Neural cell (in vitro differentiated cells): ENCODE measurements around the gene CASZ1. TPM values are rescaled to one million over a fixed set of nuclear protein-coding genes. Genes with fewer than 3 reads are reported as not detected.

Experiments
- H2AFZ ChIP-seq: fragments of 200-600, 300-800 bp; sonication (generic), shearing (Covaris generic); 2 replicates; pipeline ENCODE4 v1.6.0; 2014; ENCODE audit warnings: low read depth, mild to moderate bottlenecking, antibody characterized with exemption, low read length, moderate library complexity
- H3F3A ChIP-seq: fragments of 200-600 bp; shearing (Covaris generic); 2 replicates; pipeline ENCODE4 v1.6.1; 2016; ENCODE audit warnings: mild to moderate bottlenecking, moderate library complexity, mixed read lengths, antibody characterized with exemption, low read length; ENCODE audit not compliant: insufficient read depth, poor library complexity, severe bottlenecking
- H3K27ac ChIP-seq: fragments of 200-600, 300-800 bp; sonication (generic), shearing (Covaris generic); 2 replicates; pipeline ENCODE4 v1.5.1; 2014; ENCODE audit warnings: mild to moderate bottlenecking, low read length, moderate library complexity
- H3K27me3 ChIP-seq: fragments of 300-800, 200-600 bp; sonication (generic), shearing (Covaris generic); 2 replicates; pipeline ENCODE4 v1.6.0; 2014; ENCODE audit warnings: mild to moderate bottlenecking, low read depth, low read length, moderate library complexity; ENCODE audit not compliant: insufficient read depth
- H3K36me3 ChIP-seq: fragments of 300-800, 200-600 bp; sonication (generic), shearing (Covaris generic); 2 replicates; pipeline ENCODE4 v1.5.1; 2014; ENCODE audit warnings: mild to moderate bottlenecking, antibody characterized with exemption, low read length, moderate library complexity; ENCODE audit not compliant: insufficient read depth
- H3K4me2 ChIP-seq: fragments of 300-800, 200-600 bp; sonication (generic), shearing (Covaris generic); 2 replicates; pipeline ENCODE4 v1.6.0; 2014; ENCODE audit warnings: mild to moderate bottlenecking, low read length
- H3K4me3 ChIP-seq: fragments of 300-800, 200-600 bp; sonication (generic), shearing (Covaris generic); 2 replicates; pipeline ENCODE4 v1.5.1; 2014; ENCODE audit warnings: mild to moderate bottlenecking, low read length, moderate library complexity
- H3K79me2 ChIP-seq: fragments of 200-600 bp; shearing (Covaris generic); replicated peaks from 2 replicates; pipeline ENCODE4 v1.6.0; 2014; ENCODE audit warnings: mild to moderate bottlenecking, low read length, moderate library complexity; ENCODE audit not compliant: insufficient read depth
- H3K9ac ChIP-seq: fragments of 300-800, 200-600 bp; sonication (generic), shearing (Covaris generic); 2 replicates; pipeline ENCODE4 v1.6.1; 2016; ENCODE audit warnings: mild to moderate bottlenecking, low read length, mixed read lengths
- H3K9me2 ChIP-seq: fragments of 200-600 bp; shearing (Covaris generic); 2 replicates; pipeline ENCODE4 v1.6.1; 2016; ENCODE audit warnings: mild to moderate bottlenecking, low read length, mixed read lengths; ENCODE audit not compliant: insufficient read depth
- H3K9me3 ChIP-seq: fragments of 200-600, 300-800 bp; sonication (generic), shearing (Covaris generic); 2 replicates; pipeline ENCODE4 v1.6.1; 2016; ENCODE audit warnings: mild to moderate bottlenecking, mixed run types, low read length, moderate library complexity, mixed read lengths
- H4K20me1 ChIP-seq: fragments of 200-600 bp; shearing (Covaris generic); 2 replicates; pipeline ENCODE4 v1.6.1; 2016; ENCODE audit warnings: mild to moderate bottlenecking, mixed run types; ENCODE audit not compliant: insufficient read depth
- EP300 ChIP-seq: fragments of 450-650 bp; conservative IDR thresholded peaks from 2 replicates; pipeline ENCODE4 v1.6.1; 2014; ENCODE audit warnings: antibody characterized with exemption, mild to moderate bottlenecking, moderate library complexity; ENCODE audit not compliant: poor library complexity, severe bottlenecking
- EZH2 ChIP-seq: fragments of 200-600, 300-800 bp; shearing (Covaris generic), sonication (generic); IDR thresholded peaks from 2 replicates; pipeline ENCODE4 v1.6.1; 2014; ENCODE audit warnings: antibody characterized with exemption, low read length, borderline replicate concordance, mild to moderate bottlenecking; ENCODE audit not compliant: insufficient read depth, poor library complexity, severe bottlenecking
- MXI1 ChIP-seq: fragments of 450-650 bp; conservative IDR thresholded peaks from 2 replicates; pipeline ENCODE4 v1.6.1; 2014; ENCODE audit warnings: antibody characterized with exemption, mild to moderate bottlenecking; ENCODE audit not compliant: poor library complexity, severe bottlenecking
- POLR2AphosphoS5 ChIP-seq: IDR thresholded peaks from 2 replicates; pipeline ENCODE4 v1.6.1; 2012
- RAD21 ChIP-seq: fragments of 450-650 bp; conservative IDR thresholded peaks from 2 replicates; pipeline ENCODE4 v1.6.1; 2014; ENCODE audit warnings: antibody characterized with exemption, mild to moderate bottlenecking, moderate library complexity
- REST ChIP-seq: IDR thresholded peaks from 2 replicates; pipeline ENCODE4 v1.6.1; 2012; ENCODE audit warnings: borderline replicate concordance
- SMC3 ChIP-seq: fragments of 450-650 bp; conservative IDR thresholded peaks from 2 replicates; pipeline ENCODE4 v1.6.1; 2014; ENCODE audit warnings: antibody characterized with exemption, mild to moderate bottlenecking, moderate library complexity; ENCODE audit not compliant: poor library complexity
- TAF1 ChIP-seq: IDR thresholded peaks from 2 replicates; pipeline ENCODE4 v1.6.1; 2012; ENCODE audit warnings: low read depth
- polyA plus RNA-seq: library from polyadenylated mRNA; depleted of rRNA; stranded (reverse); fragments of >200 nt; gene quantifications from 2 replicates; pipeline ENCODE4 v1.2.3, GENCODE V29; 2014
- TF ChIP-seq, protein P1 (sequence below): fragments of 450-650 bp; IDR thresholded peaks from 2 replicates; pipeline ENCODE4 v1.5.1; 2014; ENCODE audit warnings: antibody characterized with exemption, mild to moderate bottlenecking, moderate library complexity; ENCODE audit not compliant: poor library complexity, severe bottlenecking

Gene CASZ1
- polyA plus RNA-seq, 1 donor from 2014 or later: 0.27 TPM

DNA sequence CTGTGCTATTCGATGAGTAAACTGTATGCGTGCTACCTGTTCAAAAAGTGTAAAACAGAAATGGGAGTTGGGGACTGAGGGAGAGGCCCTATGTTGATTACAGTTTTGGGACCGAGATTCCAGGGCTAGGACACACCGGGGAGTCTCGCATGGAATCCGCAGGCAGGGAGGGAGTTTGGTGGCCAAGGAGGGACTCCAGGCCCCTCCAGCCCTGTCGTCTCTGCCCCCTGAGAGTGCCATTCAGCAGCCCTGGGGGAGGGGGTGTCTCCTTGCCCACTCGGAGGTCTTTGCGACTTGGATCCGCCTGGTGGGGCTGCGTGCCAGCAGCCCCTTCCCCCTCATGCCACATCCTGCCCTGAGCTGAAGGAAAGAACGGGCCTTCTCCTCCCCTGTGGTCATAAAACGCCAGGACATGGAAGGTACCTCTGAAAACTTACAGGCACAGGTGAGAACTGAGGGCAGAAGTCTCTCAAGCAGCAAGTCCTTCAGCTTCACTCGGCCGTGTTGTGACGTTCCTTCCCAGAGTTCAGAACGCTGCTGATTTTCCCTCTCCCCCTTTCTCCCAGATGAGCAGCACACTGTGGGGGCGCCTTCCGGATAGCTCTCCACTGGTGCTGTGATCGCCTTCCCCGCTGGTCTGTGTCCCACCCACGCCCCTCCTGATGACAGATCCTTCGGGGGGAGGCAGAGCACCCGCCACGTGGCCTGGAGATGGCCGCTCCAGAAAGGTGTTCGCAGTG, 180.3 kb downstream of the CASZ1 start:
- H3K9ac ChIP-seq: no peak overlapping the region
- no peak overlapping the region for H3K27ac ChIP-seq
- H3K4me3 ChIP-seq: no peak overlapping the region
- H3K9me3 ChIP-seq: no peaks in the 10 kb centered on the region
- no peak for TF ChIP-seq SMC3
- no peak for TF ChIP-seq TAF1
- TF ChIP-seq, protein P1, sequence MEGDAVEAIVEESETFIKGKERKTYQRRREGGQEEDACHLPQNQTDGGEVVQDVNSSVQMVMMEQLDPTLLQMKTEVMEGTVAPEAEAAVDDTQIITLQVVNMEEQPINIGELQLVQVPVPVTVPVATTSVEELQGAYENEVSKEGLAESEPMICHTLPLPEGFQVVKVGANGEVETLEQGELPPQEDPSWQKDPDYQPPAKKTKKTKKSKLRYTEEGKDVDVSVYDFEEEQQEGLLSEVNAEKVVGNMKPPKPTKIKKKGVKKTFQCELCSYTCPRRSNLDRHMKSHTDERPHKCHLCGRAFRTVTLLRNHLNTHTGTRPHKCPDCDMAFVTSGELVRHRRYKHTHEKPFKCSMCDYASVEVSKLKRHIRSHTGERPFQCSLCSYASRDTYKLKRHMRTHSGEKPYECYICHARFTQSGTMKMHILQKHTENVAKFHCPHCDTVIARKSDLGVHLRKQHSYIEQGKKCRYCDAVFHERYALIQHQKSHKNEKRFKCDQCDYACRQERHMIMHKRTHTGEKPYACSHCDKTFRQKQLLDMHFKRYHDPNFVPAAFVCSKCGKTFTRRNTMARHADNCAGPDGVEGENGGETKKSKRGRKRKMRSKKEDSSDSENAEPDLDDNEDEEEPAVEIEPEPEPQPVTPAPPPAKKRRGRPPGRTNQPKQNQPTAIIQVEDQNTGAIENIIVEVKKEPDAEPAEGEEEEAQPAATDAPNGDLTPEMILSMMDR: no peak
- TF ChIP-seq EZH2: no peak
- no peak for TF ChIP-seq REST
- no peak for TF ChIP-seq MXI1
- no peak for TF ChIP-seq EP300
- no peak for TF ChIP-seq POLR2AphosphoS5
- no peak for TF ChIP-seq RAD21
- H3K4me2 ChIP-seq: no peak overlapping the region
- H3K9me2 ChIP-seq: no peaks in the 10 kb centered on the region
- H3K79me2 ChIP-seq: no peaks in the 10 kb centered on the region
- no peaks in the 10 kb centered on the region for H3K27me3 ChIP-seq
- H2AFZ ChIP-seq: no peak overlapping the region
- H4K20me1 ChIP-seq: no peaks in the 10 kb centered on the region
- no peaks in the 10 kb centered on the region for H3F3A ChIP-seq
- no peaks in the 10 kb centered on the region for H3K36me3 ChIP-seq

DNA sequence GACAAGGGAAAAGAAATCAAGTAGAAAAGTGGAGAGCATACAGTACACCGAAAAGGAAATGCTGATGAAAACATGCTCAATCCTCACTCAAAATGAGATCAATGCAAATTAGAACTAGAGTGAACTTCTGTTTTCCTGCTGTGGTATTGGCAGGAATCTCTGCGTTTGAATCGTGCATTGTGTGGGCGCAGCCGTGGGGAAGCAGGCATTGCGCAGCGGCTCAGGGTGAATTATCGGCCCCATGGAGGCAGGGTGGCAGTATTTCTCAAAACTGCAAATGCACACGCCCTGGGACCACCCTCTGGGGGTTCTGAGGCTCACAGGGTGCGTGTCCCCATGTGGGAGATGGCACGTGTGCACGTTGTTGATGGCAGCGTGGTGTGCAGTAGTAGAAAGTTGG, 181.1 kb downstream of the CASZ1 start:
- no peaks in the 10 kb centered on the region for H3K27me3 ChIP-seq
- H3K27ac ChIP-seq: no peak overlapping the region
- no peak overlapping the region for H2AFZ ChIP-seq
- H3F3A ChIP-seq: no peaks in the 10 kb centered on the region
- no peaks in the 10 kb centered on the region for H3K36me3 ChIP-seq
- H3K4me2 ChIP-seq: no peak overlapping the region
- no peak overlapping the region for H3K9ac ChIP-seq
- H4K20me1 ChIP-seq: no peaks in the 10 kb centered on the region
- no peaks in the 10 kb centered on the region for H3K9me2 ChIP-seq
- H3K79me2 ChIP-seq: no peaks in the 10 kb centered on the region
- H3K9me3 ChIP-seq: no peaks in the 10 kb centered on the region
- no peak overlapping the region for H3K4me3 ChIP-seq
- TF ChIP-seq EZH2 (no peak), REST (no peak), SMC3 (no peak)
- TF ChIP-seq, protein P1: no peak
